HG02870 (cell line): Measurements from ENCODE around the gene SYN1.
A peak's percentile ranks its signal among the peaks of the same experiment; 100 is the strongest.
"Not testable (repeated sequence)": the region's sequence is repeated elsewhere in the genome, so short reads cannot be mapped to it uniquely, and the experiment has no call there.

Experiments used
- ATAC-seq: cut with Tn5 transposase; IDR thresholded peaks from one replicate; pipeline ENCODE4 v1.9.1; 2021; ENCODE audit warnings: mild to moderate bottlenecking, moderate library complexity; ENCODE audit not compliant: unreplicated experiment

The SYN1 gene

DNA sequence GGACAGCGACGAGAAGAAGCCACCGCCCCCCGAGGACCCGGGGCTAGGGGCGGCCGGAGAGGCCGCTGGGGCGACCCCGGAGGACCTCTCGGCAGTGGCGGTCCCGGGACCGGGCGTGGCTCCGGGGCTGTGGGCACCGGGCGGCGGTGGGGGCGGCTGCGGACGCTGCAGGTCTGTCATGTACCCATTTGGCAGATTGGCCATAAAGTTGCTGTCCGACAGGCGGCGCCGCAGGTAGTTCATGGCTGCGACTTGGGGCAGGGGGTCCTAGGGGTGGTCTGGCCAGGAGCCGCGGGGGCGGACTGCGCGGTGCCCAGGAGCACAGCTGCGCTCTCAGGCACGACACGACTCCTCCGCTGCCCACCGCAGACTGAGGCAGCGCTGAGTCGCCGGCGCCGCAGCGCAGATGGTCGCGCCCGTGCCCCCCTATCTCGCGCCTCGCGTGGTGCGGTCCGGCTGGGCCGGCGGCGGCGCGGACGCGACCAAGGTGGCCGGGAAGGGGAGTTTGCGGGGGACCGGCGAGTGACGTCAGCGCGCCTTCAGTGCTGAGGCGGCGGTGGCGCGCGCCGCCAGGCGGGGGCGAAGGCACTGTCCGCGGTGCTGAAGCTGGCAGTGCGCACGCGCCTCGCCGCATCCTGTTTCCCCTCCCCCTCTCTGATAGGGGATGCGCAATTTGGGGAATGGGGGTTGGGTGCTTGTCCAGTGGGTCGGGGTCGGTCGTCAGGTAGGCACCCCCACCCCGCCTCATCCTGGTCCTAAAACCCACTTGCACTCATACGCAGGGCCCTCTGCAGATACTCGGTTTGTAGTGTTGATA, at the start of gene SYN1:
SYN1 (minus strand) TSS at position 372 of the 817 bp plus-strand sequence; CDS start at position 243, 129 bp downstream.
- no peak for ATAC-seq

DNA sequence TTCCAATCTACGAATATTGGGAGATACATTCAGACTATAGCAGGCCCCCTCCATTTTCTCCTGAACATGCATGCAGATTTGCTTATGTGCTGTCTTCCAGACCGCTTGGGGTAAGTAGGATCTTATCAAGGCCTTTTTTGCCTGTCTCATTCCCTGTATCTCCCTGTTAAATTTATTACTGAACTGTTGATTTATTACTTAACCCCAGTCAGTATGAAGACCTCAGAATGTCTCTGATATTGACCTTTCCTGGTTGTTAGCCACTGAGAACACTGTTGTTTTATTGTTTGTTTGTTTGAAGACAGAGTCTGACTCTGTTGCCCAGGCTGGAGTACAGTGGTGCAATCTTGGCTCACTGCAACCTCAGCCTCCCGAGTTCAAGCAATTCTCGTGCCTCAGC, 46.1 kb upstream of the SYN1 start:
- not testable (repeated sequence) for ATAC-seq

DNA sequence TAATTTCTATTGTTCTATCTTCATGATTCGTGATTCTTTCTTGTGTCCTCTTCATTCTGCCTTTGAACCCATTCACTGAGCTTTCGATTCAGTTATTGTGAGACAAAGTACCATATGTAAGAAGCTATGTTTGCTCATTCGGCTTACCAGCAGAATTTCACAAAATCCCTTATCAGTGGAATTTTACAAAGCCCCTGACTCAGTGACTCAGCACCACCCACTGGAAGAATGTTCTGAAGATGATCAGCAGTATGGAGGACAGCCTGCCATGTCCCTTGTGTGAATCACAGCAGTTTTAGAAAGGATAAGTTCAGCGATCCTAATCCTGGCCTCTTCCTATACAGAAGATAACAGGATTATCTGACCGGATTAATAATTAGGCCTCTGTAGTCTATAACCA, 45.1 kb upstream of the SYN1 start:
- ATAC-seq = no peak

DNA sequence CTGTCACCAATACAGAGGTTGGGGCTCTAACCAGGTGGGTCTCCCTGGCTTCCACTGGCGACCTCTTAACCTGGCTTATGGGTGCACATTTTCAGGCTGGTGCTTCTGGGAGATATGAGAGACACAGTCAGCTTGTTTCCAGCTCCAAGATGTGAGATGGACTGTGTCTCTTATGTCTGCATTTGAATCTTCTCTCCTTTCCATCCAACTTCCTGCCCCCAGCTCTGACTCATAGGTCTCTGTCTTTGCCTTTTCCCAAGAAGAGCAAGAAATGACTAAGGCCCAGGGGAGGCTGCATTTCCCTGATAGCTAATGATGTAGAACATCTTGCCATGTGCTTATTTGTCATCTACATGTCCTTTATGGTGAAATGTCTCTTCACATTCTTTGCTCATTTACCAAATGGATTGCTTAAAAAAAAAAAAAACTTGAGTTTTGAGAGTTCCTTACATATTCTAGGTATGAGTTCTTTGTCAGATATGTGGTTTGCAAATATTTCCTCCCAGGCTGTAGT, 42.5 kb upstream of the SYN1 start:
- ATAC-seq = no peak

DNA sequence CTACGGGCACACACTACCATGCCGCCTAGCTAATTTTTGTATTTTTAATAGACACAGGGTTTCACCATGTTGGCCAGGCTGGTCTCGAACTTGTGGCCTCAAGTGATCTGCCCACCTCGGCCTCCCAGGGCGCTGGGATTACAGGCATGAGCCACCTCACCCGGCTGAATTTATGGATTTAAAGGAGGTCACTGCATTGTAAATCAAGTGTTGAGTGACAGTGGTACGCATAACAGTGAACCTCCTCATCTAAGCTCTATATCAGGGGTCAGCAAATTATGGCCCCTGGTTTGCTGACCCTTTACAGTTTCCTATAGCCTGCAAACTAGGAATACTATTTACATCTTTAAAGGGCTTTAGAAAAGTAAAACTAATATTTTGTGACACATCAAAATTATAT, 41.9 kb upstream of the SYN1 start:
- ATAC-seq = no peak

DNA sequence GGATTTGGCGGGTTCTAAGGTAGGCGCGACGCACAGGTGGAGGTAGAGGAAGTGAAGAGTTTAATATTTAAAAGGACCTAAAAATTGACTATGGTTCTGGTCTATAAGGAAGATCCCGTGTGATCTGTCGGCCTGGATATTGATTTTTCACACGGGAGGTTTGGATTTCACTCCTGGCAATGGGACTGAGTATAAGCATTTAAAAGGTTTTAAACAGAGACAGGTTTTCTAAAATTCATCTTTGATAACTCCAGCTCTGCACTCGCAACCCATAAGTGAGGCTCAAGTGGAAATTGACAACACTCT, 39.7 kb upstream of the SYN1 start:
- no peak for ATAC-seq

DNA sequence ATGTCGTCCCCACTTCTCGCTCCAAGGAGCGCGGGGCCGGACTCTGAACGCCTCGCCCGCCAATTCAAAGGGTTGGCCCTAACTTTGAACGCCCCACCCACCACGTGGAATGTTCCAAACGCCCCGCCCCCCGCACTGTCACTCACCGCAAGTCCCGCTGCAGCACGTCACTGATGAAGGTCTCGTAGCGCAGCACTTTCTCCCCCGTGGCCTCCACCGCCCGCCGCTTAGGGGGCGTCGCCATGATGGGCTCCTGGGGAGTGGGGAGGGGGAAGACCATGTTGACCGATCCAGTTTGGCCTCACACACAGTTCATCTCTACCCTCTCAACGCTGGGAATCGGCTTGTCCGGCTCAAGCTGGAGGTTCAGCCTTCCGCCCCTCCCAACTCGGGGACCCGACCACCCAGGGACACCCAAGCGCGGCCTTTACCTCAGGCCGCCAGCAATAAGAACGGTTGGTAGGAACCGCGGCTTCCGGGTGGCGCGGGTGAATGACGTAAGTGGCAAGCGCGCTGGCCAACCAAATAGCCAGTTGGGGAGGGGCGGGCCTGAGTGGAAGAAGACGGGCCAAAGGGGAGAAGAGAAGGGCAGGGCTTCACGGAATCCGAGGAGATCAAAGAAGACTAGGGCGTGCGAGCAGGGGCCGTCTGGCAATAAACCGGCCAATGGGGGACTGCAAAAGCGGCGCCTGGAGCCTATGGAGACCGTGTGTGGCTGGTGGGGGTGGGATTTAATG, 39.2 kb upstream of the SYN1 start, which contains the start of gene UXT:
UXT (minus strand) TSS at position 497 of the 737 bp plus-strand sequence; CDS start at position 244, 253 bp downstream.
- ATAC-seq = peak; percentile 76

DNA sequence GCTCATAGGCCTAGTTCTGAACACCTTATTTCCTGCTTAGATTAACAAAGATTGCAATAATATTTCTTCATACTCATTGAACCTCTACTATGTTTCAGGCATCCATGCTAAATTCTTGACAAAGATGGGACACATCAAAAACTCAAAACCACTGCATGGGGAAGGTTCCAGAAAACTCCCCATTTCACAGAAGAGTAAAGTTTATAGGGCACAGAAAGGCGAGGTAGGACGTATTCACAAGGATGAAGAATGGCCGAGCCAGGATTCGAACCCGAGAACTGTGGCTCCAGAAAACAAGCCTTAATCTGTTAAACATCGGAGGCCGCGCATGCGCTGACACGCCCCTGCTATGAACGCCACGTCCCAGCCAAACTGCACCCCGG, 38.6 kb upstream of the SYN1 start:
- no peak for ATAC-seq

DNA sequence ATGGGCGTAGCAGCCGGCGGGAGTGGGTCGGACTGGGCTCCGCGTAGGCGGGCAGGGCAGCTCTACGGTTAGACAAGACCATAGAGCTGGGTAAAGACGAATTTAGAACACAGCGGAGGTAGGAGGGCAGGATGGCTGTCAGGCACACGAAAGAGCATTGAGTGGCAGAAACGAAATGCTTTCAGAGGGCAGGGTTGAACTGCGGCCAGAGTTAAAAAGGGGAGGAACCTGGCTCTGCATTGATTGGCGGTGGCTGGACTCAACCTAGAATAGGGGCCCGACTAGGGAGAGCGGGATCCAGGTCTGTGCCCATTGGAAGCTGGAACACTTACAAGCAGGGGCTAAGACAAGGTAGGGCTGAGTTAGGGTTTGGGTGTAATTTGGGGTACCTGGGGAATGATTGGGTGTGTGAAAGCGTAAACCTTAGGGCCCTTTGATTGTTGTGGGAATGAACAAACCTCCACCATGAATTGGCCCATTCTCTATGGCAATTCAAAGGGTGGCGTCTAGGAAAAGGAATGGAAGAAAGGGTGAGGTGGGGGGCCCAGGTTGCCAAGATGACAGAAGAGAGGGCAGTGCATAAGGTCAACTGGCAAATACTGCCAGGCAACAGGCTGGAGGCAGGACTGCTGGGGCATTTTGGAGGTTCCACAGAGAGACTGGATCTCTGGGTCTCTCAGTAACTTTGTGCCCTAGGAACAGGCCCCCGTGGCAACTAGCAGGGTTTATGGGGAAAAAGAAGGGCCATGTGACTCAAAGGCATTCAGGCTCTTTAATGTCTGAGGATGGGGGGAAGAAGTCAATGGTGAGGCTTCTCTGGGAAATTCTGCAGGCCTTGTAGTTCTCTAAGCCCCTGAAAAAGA, 31.6 kb upstream of the SYN1 start:
- ATAC-seq = no peak

DNA sequence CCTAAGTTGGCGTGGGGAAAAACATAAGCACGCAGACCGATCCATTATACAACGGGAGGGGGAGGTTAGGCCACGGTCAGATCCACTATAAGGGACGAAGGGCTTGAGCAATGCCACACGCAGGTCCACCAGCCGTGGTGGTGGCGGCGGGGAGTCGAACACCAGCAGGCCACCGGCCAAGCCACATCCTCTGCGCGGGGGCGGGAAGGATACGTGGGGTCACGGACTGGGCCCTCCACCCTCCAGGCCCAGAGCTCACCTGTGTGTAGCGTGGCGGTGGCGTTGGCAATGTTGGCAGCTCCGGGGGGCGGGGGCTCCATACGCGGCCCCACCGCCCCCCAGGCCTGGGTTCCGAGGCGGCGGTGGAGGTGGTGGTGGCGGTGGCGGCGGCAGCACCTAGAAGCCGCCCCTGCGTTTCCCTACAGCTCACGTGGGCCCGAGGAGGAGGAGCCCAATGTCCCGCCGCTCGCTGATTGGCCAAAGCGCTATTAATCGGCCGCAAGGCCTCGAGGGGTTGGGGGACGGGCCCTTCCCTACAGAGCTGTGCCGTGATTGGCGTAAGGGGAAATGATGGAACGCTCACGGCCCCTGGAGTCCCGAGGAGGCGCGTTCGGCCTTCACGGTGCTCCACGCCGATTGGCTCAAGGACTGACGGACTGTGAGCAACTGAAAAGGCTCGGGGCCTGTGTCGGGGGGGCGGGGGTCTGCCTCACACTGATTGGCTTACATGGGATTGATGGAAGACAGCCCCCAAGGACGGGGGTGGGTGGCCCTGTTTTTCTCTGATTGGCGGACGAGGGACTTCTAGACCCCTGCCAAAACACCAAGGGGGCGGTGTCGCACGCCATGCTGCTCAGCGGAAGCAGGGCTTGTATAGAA, 30.7 kb upstream of the SYN1 start, which contains the start of gene ELK1:
ELK1 (minus strand) TSS at position 400 of the 879 bp plus-strand sequence. CDS start 9,122 bp downstream, outside the sequence.
- peak; percentile 83 for ATAC-seq

DNA sequence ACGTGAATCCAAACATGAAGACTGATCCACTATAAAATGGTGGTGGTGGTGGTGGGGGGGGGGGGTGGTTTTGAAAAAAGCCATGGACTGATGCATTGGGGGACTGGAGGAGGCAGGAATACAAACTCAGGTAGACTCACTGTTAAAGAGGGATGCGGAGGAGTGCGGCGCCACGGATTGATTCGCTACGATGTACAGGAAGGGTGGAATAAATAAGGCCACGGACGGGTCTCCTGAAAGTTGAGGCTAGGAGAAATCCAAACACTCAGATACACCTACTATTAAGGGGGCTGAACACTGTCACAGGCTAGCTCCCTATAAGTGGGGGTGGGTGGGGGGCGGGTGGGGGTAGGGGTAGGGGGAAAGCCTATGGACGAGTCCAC, 30.1 kb upstream of the SYN1 start:
- no peak for ATAC-seq

DNA sequence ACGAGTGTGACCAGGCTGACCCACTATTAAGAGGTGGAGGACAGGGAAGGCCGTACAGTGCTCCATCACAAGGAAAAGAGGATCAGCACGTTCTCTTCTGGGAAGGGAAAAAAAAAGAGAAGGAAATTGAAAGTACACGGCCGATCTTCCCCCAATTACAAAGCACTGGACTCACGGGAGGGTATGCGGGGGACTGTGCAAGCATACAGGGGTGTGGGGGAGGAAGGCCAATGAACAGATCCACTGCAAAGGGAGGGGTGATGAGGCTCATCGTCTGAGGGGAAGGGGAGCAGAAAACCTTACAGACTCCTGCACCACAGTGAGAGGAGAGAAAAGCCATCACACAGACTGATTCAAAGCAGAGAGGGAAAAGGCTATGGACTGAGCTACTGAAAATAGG, 29.6 kb upstream of the SYN1 start:
- no peak for ATAC-seq

DNA sequence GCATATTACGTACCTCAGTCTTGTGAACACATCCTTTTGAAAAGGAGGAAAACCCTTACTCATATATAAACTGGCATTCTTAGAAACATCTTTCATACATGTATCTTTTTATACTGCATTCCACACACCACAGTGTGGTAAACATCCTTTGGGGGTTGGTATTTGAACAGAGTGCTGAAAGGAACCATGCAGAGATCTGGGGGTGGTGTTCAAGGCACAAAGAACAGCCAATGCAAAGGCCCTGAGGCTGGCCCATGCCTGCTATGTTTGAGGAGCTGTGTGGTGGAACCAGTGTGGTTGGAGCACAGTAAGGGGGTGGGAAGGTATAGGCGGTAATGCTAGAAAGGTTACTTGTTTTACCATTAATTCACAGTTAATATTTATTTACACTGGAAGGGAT, 28.7 kb upstream of the SYN1 start:
- no peak for ATAC-seq

DNA sequence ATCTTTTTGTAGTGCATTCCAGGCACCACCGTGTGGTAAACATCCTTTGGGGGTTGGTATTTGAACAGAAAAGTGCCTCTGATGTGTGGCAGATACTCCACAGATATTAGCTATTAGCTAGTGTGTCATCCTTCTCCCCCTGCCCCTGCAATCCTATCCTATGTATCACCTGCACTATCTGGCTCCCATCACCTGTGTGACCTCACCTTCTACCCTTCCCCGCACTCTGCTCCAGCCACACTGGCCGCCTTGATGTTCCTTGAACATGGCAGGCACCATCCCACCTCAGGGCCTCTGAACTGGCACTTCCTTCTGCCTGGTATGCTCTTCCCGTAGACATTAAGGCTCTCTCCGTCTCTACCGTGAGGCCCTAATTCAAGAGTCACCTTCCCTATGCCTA, 27.0 kb upstream of the SYN1 start:
- ATAC-seq = no peak

DNA sequence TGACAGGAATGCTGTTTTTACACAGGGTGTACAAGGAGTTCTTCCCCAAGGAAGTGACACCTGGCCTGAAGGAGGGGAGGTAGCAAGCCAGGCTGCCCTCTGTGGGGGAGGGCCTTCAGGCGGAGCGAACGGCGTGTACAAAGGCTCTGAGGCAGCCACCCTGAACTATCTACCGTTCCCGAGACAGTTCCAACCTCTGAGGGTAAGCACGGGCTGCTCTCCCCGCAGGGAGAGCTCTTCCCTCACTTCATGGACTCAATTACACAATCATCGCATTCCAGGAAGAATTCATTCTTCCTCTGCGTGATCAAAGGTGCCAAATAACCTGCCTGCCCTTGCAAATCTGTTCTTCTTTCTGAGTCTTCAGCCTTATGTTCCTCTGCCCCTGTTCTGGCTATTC, 25.9 kb upstream of the SYN1 start:
- ATAC-seq = no peak

DNA sequence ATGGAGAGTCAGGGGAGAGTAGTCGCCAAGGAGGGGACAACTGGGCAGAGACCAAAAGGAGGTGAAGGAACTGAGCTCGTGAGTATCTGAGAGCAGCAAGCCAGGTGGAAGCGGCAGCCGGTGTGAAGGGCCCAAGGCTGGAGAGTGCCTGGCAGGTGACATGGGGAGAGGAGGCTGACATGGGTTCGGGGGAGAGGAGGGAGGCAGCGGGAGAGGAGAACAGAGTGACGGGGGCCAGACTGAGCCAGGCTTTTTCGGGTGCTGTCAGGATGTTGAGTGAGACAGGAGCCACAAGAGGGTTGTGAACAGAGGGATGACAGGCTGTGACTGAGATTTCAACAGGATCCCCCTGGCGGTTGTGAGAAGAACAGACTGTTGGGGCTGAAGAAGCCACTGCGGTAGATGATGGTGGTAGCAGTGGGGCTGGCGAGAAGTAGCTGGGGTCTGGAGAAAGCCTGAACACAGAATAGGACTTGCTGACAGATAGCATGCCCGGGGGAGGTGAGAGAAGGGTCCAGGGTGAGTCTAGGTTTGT, 25.0 kb upstream of the SYN1 start:
- ATAC-seq = no peak

DNA sequence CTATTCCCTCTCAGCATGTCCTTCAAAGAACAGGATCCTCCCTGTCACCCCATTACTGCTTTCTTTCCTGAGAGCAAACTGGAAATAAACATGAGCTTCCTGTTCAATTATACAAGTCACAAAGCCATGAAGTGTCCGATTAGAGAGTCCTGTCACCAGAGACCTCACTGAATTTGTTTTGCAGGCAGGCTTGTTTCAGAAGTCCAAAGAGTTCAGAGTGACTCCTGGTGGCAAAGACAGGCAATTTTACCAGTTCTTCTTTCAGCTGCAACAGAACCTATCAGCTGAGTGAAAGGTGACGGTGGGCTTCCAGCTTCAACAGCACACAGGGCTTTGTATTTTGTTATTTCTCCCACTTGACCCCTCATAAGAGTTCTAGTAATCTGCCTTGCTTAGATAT, 24.3 kb upstream of the SYN1 start:
- ATAC-seq = no peak

DNA sequence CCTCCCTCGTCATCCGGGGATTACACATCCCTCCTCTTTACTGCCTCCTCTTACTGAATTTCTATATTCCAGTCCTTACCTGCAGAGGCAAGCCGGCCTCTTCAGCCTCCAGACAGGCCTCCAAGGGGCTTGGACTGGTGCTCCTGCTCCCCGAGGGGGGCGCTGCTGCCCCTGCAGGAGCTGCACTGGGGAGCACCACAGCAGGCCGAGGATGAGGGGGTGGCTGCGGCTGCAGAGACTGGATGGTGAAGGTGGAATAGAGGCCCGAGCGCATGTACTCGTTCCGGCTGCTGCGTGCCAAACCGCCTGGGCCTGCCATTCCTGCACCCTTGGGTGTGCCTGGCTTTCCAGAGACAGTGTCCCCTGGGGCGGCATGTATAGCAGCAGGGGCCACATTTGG, 19.2 kb upstream of the SYN1 start:
- no peak for ATAC-seq

DNA sequence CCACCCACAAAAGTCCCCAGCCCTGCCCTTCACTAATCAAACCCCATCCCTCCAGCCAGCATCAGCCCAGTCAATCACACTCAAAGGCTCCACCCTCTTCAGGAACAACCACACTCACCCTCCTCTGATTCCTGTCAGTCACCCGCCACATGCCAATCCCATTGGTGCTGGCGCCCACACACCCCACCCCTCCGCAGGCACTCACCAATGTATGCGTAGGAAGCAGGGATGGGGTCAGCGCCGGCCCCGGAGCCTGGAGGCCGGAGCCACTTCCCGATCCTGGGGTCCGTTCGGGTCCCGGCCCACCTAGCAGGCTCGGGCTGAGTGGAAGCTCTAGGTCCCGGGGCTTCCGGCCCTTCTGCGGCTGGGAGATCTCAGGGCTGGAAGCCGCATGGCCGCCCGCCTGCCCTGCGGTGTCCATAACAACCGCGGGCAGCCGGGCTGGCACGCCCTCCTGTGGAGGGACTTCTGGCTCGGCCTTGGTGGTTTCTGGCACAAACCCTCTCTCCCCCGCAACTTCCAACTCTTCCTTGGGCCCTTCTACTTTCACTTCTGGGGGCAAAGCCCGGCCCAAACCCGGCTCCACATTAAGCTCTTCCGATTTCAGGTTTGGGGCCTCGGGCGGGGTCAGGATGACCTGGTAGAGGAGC, 18.0 kb upstream of the SYN1 start:
- peak; percentile 75 for ATAC-seq
